ENCODE measurements around the gene AMMECR1. TPM values are rescaled to one million over a fixed set of nuclear protein-coding genes. Genes with fewer than 3 reads are reported as not detected.

The AMMECR1 gene
- polyA plus RNA-seq, 3 donors, result 2.1 to 3.3 (median 2.9) TPM

DNA sequence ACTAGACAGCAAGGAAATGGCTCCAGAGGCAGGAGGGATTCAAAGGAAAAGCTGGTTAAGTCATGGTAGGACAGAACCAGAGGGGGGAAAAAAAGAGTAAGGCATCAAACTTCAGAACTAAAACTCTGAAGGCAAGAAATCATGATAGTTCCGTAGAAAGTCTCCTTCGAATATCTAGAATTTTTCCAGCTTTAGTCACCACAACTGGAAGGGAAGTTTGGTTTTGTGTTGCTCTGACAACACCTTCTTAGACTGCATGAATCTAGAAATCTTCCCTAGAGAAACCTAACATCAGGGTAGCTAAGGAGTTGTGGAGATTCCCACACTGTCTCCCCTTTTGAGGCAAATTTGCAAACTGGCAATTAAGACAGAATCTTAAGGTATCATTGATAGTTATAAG lies 33.7 kb downstream of the AMMECR1 start:
- Histone ChIP-seq H2AFZ (ENCODE audit: insufficient read depth, low read depth, low read length, poor library complexity, severe bottlenecking) (no peak overlapping the region), H3K9me3 (replicated peaks in 1 of 2; ENCODE audit: control insufficient read depth in 1 of 2, insufficient read depth in 1 of 2, low read length in 2 of 2) (no peaks in the 10 kb centered on the region), H3K27ac (ENCODE audit: low read depth in 1 of 2, low read length in 2 of 2) (no peak overlapping the region), H3K36me3 (replicated peaks in 1 of 2; ENCODE audit: control insufficient read depth in 1 of 2, insufficient read depth in 2 of 2, low read length in 2 of 2) (no peaks in the 10 kb centered on the region), H3K4me3 (replicated peaks in 1 of 3; ENCODE audit: low read depth in 2 of 3, low read length in 3 of 3) (no peak overlapping the region), H3K79me2 (ENCODE audit: insufficient read depth, low read length) (no peaks in the 10 kb centered on the region), H3K9ac (ENCODE audit: insufficient read depth, low read length, poor library complexity, severe bottlenecking) (no peak overlapping the region), H3K27me3 (ENCODE audit: control insufficient read depth in 2 of 2, insufficient read depth in 2 of 2, low read length in 2 of 2) (no peaks in the 10 kb centered on the region), H3K4me2 (replicated peaks; ENCODE audit: extremely low read depth, low read length, poor library complexity, severe bottlenecking) (no peak overlapping the region), H4K20me1 (ENCODE audit: insufficient read depth, low read length) (no peaks in the 10 kb centered on the region), H3K4me1 (ENCODE audit: control insufficient read depth in 1 of 2, insufficient read depth in 2 of 2, low read length in 2 of 2) (no peaks in the 10 kb centered on the region)
- no peaks in the 10 kb centered on the region for H3K36me3 Mint-ChIP-seq
- no peaks in the 10 kb centered on the region for H3K9me3 Mint-ChIP-seq
- no peak overlapping the region for H3K27ac Mint-ChIP-seq
- no peak overlapping the region for H3K4me3 Mint-ChIP-seq
- WGBS (ENCODE audit: insufficient coverage), result no CpG with 5 or more reads among the region's 2 CpGs
- intact Hi-C loops (cut with micrococcal nuclease), result no loop called here
- peaks cover 0 to 4% (median 0%) of the 10 kb centered on the region in 3 donors for H3K27me3 Mint-ChIP-seq (ENCODE audit: low read depth in 3 of 3)
- peaks cover 10% of the 10 kb centered on the region for H3K4me1 Mint-ChIP-seq
- DNase-seq, result no peak
- TF ChIP-seq, protein P1, sequence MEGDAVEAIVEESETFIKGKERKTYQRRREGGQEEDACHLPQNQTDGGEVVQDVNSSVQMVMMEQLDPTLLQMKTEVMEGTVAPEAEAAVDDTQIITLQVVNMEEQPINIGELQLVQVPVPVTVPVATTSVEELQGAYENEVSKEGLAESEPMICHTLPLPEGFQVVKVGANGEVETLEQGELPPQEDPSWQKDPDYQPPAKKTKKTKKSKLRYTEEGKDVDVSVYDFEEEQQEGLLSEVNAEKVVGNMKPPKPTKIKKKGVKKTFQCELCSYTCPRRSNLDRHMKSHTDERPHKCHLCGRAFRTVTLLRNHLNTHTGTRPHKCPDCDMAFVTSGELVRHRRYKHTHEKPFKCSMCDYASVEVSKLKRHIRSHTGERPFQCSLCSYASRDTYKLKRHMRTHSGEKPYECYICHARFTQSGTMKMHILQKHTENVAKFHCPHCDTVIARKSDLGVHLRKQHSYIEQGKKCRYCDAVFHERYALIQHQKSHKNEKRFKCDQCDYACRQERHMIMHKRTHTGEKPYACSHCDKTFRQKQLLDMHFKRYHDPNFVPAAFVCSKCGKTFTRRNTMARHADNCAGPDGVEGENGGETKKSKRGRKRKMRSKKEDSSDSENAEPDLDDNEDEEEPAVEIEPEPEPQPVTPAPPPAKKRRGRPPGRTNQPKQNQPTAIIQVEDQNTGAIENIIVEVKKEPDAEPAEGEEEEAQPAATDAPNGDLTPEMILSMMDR (IDR thresholded peaks at IDR 0.05), result no peak

DNA sequence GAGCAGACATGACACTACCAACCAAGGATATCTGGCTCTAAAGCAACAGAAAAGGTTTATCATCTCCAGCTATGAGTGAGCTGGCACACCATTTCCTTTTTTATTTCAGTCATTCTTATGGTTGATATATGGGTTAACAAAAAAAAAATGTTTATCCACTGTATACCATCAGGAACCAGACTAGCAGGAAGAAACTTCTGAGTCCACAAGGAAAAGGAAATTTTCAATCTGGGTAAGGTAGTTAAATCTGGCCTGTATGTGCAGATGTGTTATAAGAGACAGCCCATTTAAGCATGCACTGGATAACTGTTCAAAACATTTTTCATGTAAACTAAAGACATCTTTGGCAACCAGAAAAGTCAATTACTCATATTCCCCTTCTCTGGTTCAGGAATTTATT lies 35.0 kb downstream of the AMMECR1 start:
- Histone ChIP-seq H4K20me1 (ENCODE audit: insufficient read depth, low read length) (no peaks in the 10 kb centered on the region), H3K79me2 (ENCODE audit: insufficient read depth, low read length) (no peaks in the 10 kb centered on the region), H3K27me3 (ENCODE audit: control insufficient read depth in 2 of 2, insufficient read depth in 2 of 2, low read length in 2 of 2) (no peaks in the 10 kb centered on the region), H3K4me3 (replicated peaks in 1 of 3; ENCODE audit: low read depth in 2 of 3, low read length in 3 of 3) (no peak overlapping the region), H3K9ac (ENCODE audit: insufficient read depth, low read length, poor library complexity, severe bottlenecking) (no peak overlapping the region), H3K9me3 (replicated peaks in 1 of 2; ENCODE audit: control insufficient read depth in 1 of 2, insufficient read depth in 1 of 2, low read length in 2 of 2) (no peaks in the 10 kb centered on the region), H3K4me1 (ENCODE audit: control insufficient read depth in 1 of 2, insufficient read depth in 2 of 2, low read length in 2 of 2) (no peaks in the 10 kb centered on the region), H2AFZ (ENCODE audit: insufficient read depth, low read depth, low read length, poor library complexity, severe bottlenecking) (no peak overlapping the region), H3K4me2 (replicated peaks; ENCODE audit: extremely low read depth, low read length, poor library complexity, severe bottlenecking) (no peak overlapping the region), H3K27ac (ENCODE audit: low read depth in 1 of 2, low read length in 2 of 2) (no peak overlapping the region), H3K36me3 (replicated peaks in 1 of 2; ENCODE audit: control insufficient read depth in 1 of 2, insufficient read depth in 2 of 2, low read length in 2 of 2) (no peaks in the 10 kb centered on the region)
- Mint-ChIP-seq H3K9me3 (no peaks in the 10 kb centered on the region), H3K27ac (no peak overlapping the region), H3K36me3 (no peaks in the 10 kb centered on the region), H3K4me3 (no peak overlapping the region), H3K4me1 (peaks cover 10% of the 10 kb centered on the region), H3K27me3 (ENCODE audit: low read depth in 3 of 3) (peaks cover 0 to 4% (median 0%) of the 10 kb centered on the region in 3 donors)
- TF ChIP-seq, protein P1 (IDR thresholded peaks at IDR 0.05), result no peak
- intact Hi-C loops (cut with micrococcal nuclease), result no loop called here
- no peak for DNase-seq

All from CD14-positive monocyte (primary cell).